ENCODE data around the gene PDE6A.

DNA sequence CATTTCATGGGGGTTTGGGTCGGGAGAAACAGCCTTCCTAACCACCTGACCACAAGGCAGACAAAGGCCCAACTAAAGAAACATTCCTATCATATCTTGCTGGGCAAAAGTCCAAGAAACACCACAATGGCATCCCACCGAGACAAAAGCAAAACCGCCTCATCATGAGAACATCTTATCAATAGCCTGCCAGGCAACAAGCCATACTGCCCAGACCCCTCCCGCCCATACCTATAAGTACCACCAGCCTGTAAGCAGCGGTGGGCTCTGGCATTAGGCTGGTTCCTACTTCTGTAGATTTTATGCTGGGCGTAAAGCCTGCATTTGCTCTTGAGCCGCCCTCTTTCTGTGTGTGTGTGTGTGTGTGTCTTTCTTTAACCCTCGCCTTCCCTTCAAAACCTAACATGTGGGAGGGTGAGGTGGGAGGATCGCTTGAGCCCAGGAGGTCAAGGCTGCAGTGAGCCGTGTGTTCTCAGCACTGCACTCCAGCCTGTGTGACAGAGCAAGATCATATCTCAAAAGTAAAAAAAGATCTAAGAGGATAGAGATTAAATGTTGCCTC lies 56.9 kb downstream of the PDE6A start:
- TF ChIP-seq, protein P1, sequence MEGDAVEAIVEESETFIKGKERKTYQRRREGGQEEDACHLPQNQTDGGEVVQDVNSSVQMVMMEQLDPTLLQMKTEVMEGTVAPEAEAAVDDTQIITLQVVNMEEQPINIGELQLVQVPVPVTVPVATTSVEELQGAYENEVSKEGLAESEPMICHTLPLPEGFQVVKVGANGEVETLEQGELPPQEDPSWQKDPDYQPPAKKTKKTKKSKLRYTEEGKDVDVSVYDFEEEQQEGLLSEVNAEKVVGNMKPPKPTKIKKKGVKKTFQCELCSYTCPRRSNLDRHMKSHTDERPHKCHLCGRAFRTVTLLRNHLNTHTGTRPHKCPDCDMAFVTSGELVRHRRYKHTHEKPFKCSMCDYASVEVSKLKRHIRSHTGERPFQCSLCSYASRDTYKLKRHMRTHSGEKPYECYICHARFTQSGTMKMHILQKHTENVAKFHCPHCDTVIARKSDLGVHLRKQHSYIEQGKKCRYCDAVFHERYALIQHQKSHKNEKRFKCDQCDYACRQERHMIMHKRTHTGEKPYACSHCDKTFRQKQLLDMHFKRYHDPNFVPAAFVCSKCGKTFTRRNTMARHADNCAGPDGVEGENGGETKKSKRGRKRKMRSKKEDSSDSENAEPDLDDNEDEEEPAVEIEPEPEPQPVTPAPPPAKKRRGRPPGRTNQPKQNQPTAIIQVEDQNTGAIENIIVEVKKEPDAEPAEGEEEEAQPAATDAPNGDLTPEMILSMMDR (IDR thresholded peaks at IDR 0.05; ENCODE audit: low read depth, low read length, missing input control), result no peak
- TF ChIP-seq TAF1 (conservative IDR thresholded peaks at IDR 0.05) (no peak), RAD21 (IDR thresholded peaks at IDR 0.05) (no peak), RXRA (IDR thresholded peaks at IDR 0.05) (no peak), FOXA1 (IDR thresholded peaks at IDR 0.05) (no peak), SP1 (IDR thresholded peaks at IDR 0.05) (no peak), YY1 (IDR thresholded peaks at IDR 0.05) (no peak), EGR1 (IDR thresholded peaks at IDR 0.05; ENCODE audit: low read depth in 2 of 2) (no peak), HNF4G (IDR thresholded peaks at IDR 0.05) (no peak), HNF4A (conservative IDR thresholded peaks at IDR 0.05) (no peak), NR2F2 (IDR thresholded peaks at IDR 0.05) (no peak)
- TF ChIP-seq, protein P2, sequence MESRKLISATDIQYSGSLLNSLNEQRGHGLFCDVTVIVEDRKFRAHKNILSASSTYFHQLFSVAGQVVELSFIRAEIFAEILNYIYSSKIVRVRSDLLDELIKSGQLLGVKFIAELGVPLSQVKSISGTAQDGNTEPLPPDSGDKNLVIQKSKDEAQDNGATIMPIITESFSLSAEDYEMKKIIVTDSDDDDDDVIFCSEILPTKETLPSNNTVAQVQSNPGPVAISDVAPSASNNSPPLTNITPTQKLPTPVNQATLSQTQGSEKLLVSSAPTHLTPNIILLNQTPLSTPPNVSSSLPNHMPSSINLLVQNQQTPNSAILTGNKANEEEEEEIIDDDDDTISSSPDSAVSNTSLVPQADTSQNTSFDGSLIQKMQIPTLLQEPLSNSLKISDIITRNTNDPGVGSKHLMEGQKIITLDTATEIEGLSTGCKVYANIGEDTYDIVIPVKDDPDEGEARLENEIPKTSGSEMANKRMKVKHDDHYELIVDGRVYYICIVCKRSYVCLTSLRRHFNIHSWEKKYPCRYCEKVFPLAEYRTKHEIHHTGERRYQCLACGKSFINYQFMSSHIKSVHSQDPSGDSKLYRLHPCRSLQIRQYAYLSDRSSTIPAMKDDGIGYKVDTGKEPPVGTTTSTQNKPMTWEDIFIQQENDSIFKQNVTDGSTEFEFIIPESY (IDR thresholded peaks at IDR 0.05), result no peak
- TF ChIP-seq, protein P3, sequence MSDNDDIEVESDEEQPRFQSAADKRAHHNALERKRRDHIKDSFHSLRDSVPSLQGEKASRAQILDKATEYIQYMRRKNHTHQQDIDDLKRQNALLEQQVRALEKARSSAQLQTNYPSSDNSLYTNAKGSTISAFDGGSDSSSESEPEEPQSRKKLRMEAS (IDR thresholded peaks at IDR 0.05), result no peak
- TF ChIP-seq, protein P4, sequence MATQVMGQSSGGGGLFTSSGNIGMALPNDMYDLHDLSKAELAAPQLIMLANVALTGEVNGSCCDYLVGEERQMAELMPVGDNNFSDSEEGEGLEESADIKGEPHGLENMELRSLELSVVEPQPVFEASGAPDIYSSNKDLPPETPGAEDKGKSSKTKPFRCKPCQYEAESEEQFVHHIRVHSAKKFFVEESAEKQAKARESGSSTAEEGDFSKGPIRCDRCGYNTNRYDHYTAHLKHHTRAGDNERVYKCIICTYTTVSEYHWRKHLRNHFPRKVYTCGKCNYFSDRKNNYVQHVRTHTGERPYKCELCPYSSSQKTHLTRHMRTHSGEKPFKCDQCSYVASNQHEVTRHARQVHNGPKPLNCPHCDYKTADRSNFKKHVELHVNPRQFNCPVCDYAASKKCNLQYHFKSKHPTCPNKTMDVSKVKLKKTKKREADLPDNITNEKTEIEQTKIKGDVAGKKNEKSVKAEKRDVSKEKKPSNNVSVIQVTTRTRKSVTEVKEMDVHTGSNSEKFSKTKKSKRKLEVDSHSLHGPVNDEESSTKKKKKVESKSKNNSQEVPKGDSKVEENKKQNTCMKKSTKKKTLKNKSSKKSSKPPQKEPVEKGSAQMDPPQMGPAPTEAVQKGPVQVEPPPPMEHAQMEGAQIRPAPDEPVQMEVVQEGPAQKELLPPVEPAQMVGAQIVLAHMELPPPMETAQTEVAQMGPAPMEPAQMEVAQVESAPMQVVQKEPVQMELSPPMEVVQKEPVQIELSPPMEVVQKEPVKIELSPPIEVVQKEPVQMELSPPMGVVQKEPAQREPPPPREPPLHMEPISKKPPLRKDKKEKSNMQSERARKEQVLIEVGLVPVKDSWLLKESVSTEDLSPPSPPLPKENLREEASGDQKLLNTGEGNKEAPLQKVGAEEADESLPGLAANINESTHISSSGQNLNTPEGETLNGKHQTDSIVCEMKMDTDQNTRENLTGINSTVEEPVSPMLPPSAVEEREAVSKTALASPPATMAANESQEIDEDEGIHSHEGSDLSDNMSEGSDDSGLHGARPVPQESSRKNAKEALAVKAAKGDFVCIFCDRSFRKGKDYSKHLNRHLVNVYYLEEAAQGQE (IDR thresholded peaks at IDR 0.05), result no peak

All from liver (tissue), 3 donors.